Smooth muscle cell (in vitro differentiated cells): Measurements from ENCODE around the gene HNF1A. TPM values are rescaled to one million over a fixed set of nuclear protein-coding genes. Genes with fewer than 3 reads are reported as not detected.

Experiments used
- DNase-seq: peaks from one replicate; lab custom pipeline; 2025; ENCODE audit not compliant: unreplicated experiment; lab: John Stamatoyannopoulos, UW
- H2AFZ ChIP-seq: fragments of 200-600 bp; sonication (generic); 2 replicates; pipeline ENCODE4 v1.6.0; 2016; ENCODE audit warnings: antibody characterized with exemption, low read depth, mild to moderate bottlenecking
- H3F3A ChIP-seq: fragments of 200-600 bp; sonication (generic); 2 replicates; pipeline ENCODE4 v1.6.0; 2017; ENCODE audit warnings: antibody characterized with exemption, low read depth
- H3K27ac ChIP-seq: fragments of 200-600 bp; sonication (generic); 2 replicates; pipeline ENCODE4 v1.5.1; 2016; ENCODE audit warnings: low read depth, mild to moderate bottlenecking
- H3K27me3 ChIP-seq: fragments of 200-600 bp; sonication (generic); 2 replicates; pipeline ENCODE4 v1.6.1; 2016; ENCODE audit warnings: low read depth, mild to moderate bottlenecking
- H3K36me3 ChIP-seq: fragments of 200-600 bp; sonication (generic); 2 replicates; pipeline ENCODE4 v1.5.1; 2016; ENCODE audit warnings: low read depth
- H3K4me1 ChIP-seq: fragments of 200-600 bp; sonication (generic); 2 replicates; pipeline ENCODE4 v1.5.1; 2016; ENCODE audit warnings: low read depth
- H3K4me2 ChIP-seq: fragments of 200-600 bp; sonication (generic); 2 replicates; pipeline ENCODE4 v1.6.0; 2016; ENCODE audit warnings: mild to moderate bottlenecking
- H3K4me3 ChIP-seq: fragments of 200-600 bp; sonication (generic); 2 replicates; pipeline ENCODE4 v1.5.1; 2016; ENCODE audit warnings: mild to moderate bottlenecking
- H3K79me2 ChIP-seq: fragments of 200-600 bp; sonication (generic); 2 replicates; pipeline ENCODE4 v1.6.0; 2016; ENCODE audit warnings: low read depth, mild to moderate bottlenecking
- H3K9ac ChIP-seq: fragments of 200-600 bp; sonication (generic); 2 replicates; pipeline ENCODE4 v1.6.0; 2016; ENCODE audit warnings: low read depth
- H3K9me3 ChIP-seq: fragments of 200-600 bp; sonication (generic); replicated peaks from 2 replicates; pipeline ENCODE4 v1.5.1; 2016; ENCODE audit warnings: low read depth
- H4K20me1 ChIP-seq: fragments of 200-600 bp; sonication (generic); 2 replicates; pipeline ENCODE4 v1.6.0; 2016; ENCODE audit warnings: low read depth
- whole genome bisulfite sequencing: methylation state at CpG from one replicate; pipeline ENCODE4 v1.1.7; 2016; ENCODE audit warnings: low lambda C conversion rate; 5-methylcytosine and 5-hydroxymethylcytosine counted together
- polyA plus RNA-seq: library from polyadenylated mRNA; unstranded; fragments of >200 nt; fragmentation: Nextera tagmentation; extraction: Ambion mirVana; gene quantifications from 2 replicates; pipeline ENCODE4 v1.2.1, GENCODE V29; 2016
- total RNA-seq: library from RNA; depleted of rRNA; stranded (reverse); fragments of >200 nt; gene quantifications from 2 replicates; pipeline ENCODE4 v1.2.3, GENCODE V29; 2014
- TF ChIP-seq, protein P1 (sequence below): fragments of 200-600 bp; sonication (generic); IDR thresholded peaks from 2 replicates; pipeline ENCODE4 v1.5.1; 2017; ENCODE audit warnings: borderline replicate concordance, mild to moderate bottlenecking, antibody characterized with exemption; ENCODE audit not compliant: insufficient read depth, poor library complexity, severe bottlenecking

HNF1A gene
- total and polyA plus RNA-seq, 2 experiments from 2014 or later, result 0.09 TPM; not detected in 1

DNA sequence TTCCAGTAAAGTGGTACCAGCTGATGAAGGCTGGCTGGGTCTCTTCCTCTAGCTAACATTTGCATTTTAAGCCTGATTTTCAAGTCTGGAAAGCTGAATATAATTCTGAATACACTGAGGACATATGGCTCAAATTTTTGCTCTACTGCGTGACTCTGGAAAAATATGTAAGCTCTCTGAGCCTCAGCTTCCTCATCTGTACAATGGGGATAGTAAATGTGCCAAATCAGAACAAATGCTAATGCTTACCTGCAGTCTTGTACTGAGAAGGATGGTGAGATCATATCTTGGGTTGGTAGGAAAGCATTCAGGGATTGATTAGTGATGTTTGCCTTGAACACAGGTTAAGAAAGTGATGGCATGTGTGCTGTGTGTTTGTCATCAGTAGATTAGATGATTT is 14.6 kb downstream of the HNF1A start:
- no peak overlapping the region for H2AFZ ChIP-seq
- H3K27me3 ChIP-seq, result peaks cover 12% of the 10 kb centered on the region
- H3K4me2 ChIP-seq, result no peak overlapping the region
- no peak overlapping the region for H3K27ac ChIP-seq
- TF ChIP-seq, protein P1, sequence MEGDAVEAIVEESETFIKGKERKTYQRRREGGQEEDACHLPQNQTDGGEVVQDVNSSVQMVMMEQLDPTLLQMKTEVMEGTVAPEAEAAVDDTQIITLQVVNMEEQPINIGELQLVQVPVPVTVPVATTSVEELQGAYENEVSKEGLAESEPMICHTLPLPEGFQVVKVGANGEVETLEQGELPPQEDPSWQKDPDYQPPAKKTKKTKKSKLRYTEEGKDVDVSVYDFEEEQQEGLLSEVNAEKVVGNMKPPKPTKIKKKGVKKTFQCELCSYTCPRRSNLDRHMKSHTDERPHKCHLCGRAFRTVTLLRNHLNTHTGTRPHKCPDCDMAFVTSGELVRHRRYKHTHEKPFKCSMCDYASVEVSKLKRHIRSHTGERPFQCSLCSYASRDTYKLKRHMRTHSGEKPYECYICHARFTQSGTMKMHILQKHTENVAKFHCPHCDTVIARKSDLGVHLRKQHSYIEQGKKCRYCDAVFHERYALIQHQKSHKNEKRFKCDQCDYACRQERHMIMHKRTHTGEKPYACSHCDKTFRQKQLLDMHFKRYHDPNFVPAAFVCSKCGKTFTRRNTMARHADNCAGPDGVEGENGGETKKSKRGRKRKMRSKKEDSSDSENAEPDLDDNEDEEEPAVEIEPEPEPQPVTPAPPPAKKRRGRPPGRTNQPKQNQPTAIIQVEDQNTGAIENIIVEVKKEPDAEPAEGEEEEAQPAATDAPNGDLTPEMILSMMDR, result no peak
- H4K20me1 ChIP-seq, result no peaks in the 10 kb centered on the region
- H3K79me2 ChIP-seq, result no peaks in the 10 kb centered on the region
- no peak overlapping the region for H3K9ac ChIP-seq
- no peak overlapping the region for H3K4me3 ChIP-seq
- H3F3A ChIP-seq, result no peaks in the 10 kb centered on the region
- 93% methylated on average over 1 of the region's 1 CpG for WGBS
- H3K36me3 ChIP-seq, result no peaks in the 10 kb centered on the region
- H3K9me3 ChIP-seq, result no peaks in the 10 kb centered on the region
- DNase-seq, result no peak
- no peaks in the 10 kb centered on the region for H3K4me1 ChIP-seq

DNA sequence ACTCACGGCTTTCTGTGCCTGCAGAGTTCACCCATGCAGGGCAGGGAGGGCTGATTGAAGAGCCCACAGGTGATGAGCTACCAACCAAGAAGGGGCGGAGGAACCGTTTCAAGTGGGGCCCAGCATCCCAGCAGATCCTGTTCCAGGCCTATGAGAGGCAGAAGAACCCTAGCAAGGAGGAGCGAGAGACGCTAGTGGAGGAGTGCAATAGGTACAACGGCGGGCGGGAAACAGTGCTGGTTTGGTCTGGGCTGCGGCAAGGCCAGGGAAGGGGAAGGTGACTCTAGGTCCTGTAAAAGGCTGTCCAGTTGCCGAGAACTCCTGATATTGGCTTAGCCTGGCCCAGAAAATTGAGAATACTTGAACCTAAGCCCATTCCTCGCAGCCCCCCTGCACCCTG is 15.2 kb downstream of the HNF1A start:
- 88% methylated on average over 11 of the region's 11 CpGs for WGBS
- Histone ChIP-seq H3K27ac (no peak overlapping the region), H3K27me3 (peaks cover 12% of the 10 kb centered on the region), H4K20me1 (no peaks in the 10 kb centered on the region), H3K9me3 (no peaks in the 10 kb centered on the region), H3K4me1 (no peaks in the 10 kb centered on the region), H3K4me2 (no peak overlapping the region), H3K36me3 (no peaks in the 10 kb centered on the region), H2AFZ (no peak overlapping the region), H3K79me2 (no peaks in the 10 kb centered on the region), H3K9ac (no peak overlapping the region), H3K4me3 (no peak overlapping the region), H3F3A (no peaks in the 10 kb centered on the region)
- TF ChIP-seq, protein P1, result no peak
- no peak for DNase-seq

DNA sequence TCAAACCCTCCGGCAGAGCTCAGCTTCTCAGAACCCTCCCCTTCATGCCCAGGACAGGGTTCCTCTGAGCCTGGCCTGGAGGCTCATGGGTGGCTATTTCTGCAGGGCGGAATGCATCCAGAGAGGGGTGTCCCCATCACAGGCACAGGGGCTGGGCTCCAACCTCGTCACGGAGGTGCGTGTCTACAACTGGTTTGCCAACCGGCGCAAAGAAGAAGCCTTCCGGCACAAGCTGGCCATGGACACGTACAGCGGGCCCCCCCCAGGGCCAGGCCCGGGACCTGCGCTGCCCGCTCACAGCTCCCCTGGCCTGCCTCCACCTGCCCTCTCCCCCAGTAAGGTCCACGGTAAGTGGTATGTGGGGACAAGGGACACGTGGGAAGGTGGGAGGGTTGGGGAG is 15.7 kb downstream of the HNF1A start:
- H3F3A ChIP-seq, result no peaks in the 10 kb centered on the region
- peaks cover 12% of the 10 kb centered on the region for H3K27me3 ChIP-seq
- H2AFZ ChIP-seq, result no peak overlapping the region
- H4K20me1 ChIP-seq, result no peaks in the 10 kb centered on the region
- H3K9me3 ChIP-seq, result no peaks in the 10 kb centered on the region
- TF ChIP-seq, protein P1, result no peak
- no peaks in the 10 kb centered on the region for H3K36me3 ChIP-seq
- H3K27ac ChIP-seq, result no peak overlapping the region
- H3K4me1 ChIP-seq, result no peaks in the 10 kb centered on the region
- no peaks in the 10 kb centered on the region for H3K79me2 ChIP-seq
- H3K4me3 ChIP-seq, result no peak overlapping the region
- 93% methylated on average over 15 of the region's 15 CpGs for WGBS
- no peak for DNase-seq
- no peak overlapping the region for H3K4me2 ChIP-seq
- H3K9ac ChIP-seq, result no peak overlapping the region

DNA sequence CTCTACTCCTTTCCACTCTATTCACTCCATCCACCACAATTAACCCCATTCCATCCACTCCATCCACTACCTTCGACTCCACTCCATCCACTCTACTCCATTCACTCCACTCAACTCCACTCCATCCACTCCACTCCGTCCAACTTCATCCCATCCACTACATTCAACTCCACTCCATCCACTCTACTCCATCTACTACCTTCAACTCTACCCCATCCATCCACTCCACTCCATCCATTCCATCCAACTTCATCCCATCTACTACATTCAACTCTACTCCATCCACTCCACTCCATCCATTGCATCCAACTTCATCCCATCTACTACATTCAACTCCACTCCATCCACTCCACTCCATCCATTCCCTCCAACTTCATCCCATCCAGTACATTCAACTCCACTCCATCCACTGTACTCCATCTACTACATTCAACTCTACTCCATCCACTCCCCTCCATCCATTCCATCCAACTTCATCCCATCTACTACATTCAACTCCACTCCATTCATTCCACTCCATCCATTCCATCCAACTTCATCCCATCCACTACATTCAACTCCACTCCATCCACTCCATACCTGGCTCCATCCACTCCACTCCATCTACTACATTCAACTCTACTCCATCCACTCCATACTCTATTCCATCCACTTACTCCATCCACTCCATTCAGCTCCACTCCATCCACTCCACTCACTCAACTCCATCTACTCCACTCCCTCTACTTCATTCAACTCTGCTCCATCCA is 16.4 kb downstream of the HNF1A start:
- TF ChIP-seq, protein P1, result no peak
- Histone ChIP-seq H3K36me3 (no peaks in the 10 kb centered on the region), H3K4me1 (no peaks in the 10 kb centered on the region), H3K9me3 (no peaks in the 10 kb centered on the region), H3F3A (no peaks in the 10 kb centered on the region), H2AFZ (no peak overlapping the region), H3K27ac (no peak overlapping the region), H3K79me2 (no peaks in the 10 kb centered on the region), H3K4me2 (no peak overlapping the region), H4K20me1 (no peaks in the 10 kb centered on the region), H3K27me3 (peaks cover 12% of the 10 kb centered on the region), H3K9ac (no peak overlapping the region), H3K4me3 (no peak overlapping the region)
- no peak for DNase-seq
- 95% methylated on average over 2 of the region's 2 CpGs for WGBS
